Measurements from ENCODE around the gene OR2F1. TPM values are rescaled to one million over a fixed set of nuclear protein-coding genes. Genes with fewer than 3 reads are reported as not detected.
"Not testable (repeated sequence)": the region's sequence is repeated elsewhere in the genome, so short reads cannot be mapped to it uniquely, and the experiment has no call there.

The OR2F1 gene
- total RNA-seq, 1 experiment from 2014 or later = not detected

DNA sequence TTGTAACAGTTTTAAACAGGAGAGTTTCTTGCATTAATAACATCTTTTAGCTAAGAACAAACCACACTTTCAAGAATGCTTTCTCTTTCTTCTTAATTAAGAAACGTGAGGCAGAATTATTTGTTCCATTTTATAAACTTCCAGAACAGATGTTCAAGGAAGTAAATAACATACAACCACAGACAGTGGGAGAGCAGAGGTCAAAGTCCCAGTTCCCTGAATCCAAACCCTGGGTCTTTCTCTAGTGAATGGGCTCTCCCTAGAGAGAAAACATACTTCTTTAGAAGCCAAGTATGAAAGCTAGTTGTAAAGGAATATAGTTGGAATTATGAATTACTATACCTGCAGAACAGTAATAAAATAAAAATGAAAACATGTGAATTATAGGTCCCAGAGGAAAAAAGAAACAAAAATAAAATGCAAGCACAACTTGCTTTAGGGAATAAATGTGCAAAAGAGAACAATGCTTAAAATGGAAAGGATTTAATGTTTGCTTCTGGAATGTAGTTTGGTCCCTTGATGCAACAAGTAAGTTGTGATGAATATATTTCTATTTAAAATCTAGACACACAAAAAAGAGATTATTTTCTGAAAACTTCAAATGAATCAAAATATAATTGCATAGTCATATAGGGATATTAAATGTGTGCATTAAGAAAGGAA lies 51.5 kb downstream of the OR2F1 start:
- DNase-seq (ENCODE audit: low spot score) = no peak

DNA sequence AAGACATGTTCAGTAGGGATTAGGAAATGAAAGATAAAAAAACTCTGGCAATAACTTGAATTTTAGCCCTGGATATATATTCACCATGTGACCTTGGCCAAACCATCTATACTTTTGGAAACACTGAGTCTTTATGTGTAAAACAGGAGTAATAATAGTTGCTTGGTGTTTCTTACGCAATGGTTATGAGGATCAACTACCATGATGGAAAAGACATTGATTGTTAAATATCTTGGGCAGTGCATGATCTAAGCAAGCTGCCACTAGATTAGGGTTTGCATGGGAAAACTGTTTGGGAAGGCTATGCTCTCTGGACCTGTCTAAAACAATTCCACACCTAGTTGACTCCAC lies 52.0 kb downstream of the OR2F1 start:
- DNase-seq (ENCODE audit: low spot score) = no peak

DNA sequence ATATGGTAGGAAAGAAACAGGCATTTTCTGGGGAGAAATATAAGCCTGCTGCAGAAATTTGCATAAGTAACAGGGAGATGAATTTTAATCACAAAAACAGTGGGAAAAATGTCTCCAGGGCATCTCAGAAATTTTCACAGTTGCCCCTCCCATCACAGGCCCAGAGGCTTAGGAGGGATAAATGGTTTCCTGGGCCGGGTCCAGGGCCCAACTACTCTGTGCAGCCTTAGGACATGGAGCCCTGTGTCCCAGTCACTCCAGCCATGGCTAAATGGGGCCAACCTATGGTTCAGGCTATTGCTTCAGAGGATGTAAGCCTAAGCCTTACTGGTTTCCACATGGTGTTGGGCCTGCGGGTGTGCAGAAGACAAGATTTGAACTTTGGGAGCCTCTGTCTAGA lies 54.7 kb downstream of the OR2F1 start:
- DNase-seq (ENCODE audit: low spot score) = no peak

DNA sequence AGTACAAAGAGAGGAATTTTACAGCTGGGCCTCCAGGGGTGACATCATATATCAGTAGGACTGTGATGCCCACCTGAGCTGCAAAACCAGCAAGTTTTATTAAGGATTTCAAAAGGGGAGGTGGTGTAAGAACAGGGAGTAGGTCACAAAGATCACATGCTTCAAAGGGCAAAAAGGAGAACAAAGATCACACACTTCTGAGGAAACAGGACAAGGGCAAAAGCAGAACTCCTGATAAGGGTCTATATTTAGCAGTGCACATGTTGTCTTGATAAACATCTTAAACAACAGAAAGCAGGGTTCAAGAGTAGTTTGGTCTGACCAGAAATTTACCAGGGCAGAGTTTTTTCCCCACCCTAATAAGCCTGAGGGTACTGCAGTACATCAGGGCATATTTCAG lies 55.4 kb downstream of the OR2F1 start:
- not testable (repeated sequence) for DNase-seq (ENCODE audit: low spot score)

DNA sequence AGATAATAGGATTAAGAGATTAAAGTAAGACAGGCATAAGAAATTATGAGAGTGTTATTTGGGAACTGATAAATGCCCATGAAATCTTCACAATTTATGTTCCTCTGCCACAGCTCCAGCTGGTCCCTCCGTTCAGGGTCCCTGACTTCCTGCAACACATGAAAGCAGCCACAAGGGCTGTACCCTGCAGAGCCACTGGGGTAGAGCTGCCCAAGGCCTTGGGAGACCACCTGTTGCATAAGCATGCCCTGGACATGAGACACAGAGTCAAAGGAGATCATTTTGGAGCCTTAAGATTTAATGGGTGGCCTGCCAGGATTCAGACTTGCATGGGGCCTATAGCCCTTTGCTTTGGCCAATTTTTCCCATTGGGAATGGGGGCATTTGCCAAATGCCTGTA lies 56.2 kb downstream of the OR2F1 start:
- DNase-seq (ENCODE audit: low spot score) = not testable (repeated sequence)

DNA sequence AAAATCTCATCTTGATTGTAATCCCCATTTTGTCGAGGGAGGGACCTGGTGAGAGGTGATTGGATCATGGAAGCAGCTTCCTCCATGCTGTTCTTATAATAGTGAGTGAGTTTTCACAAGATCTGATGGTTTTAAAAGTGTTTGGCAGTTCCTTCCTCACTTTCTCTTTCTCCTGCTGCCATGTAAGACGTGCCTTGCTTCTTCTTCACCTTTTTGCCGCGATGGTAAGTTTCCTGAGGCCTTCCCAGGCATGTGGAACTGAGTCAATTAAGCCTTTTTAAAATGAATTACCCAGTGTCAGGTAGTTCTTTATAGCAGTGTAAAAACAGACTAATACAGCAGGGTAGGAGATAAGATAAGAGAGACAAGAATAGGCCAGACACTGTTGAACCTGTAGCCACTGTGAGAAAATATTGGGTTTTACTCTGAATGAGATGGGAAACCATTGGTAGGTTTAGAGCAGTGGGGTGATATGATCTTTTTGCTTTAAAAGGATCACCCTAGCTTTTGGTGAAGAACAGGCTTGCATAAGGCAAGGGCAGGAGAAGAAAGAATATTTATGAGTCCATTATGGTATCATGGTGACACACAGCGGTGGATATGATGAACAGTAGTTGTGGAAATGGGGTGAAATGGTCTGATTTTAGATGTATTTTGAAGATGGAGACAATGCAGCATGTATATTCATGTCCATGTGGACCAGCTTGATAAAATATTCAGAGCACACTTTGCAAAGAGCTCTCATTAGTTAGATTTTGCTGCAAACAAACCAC lies 57.0 kb downstream of the OR2F1 start:
- DNase-seq (ENCODE audit: low spot score) = no peak

Other genes starting within 250 kb of the OR2F1 start
- not detected in 2 replicates for gene CTAGE6, start 197.1 kb upstream of the OR2F1 start, total RNA-seq (2014; rRNA removed; shearing (Covaris generic))
- gene TCAF1, start 52.7 kb upstream of the OR2F1 start, total RNA-seq (2014; rRNA removed; shearing (Covaris generic)) = 37.6 and 58.3 TPM in 2 replicates
- gene OR2F2, start 19.6 kb upstream of the OR2F1 start, total RNA-seq (2014; rRNA removed; shearing (Covaris generic)) = not detected in 2 replicates
- not detected in 2 replicates for gene OR6B1, start 45.5 kb downstream of the OR2F1 start, total RNA-seq (2014; rRNA removed; shearing (Covaris generic))
- not detected in 2 replicates for gene OR2A5, start 94.1 kb downstream of the OR2F1 start, total RNA-seq (2014; rRNA removed; shearing (Covaris generic))
- gene OR2A25, start 115.0 kb downstream of the OR2F1 start, total RNA-seq (2014; rRNA removed; shearing (Covaris generic)) = not detected in 2 replicates
- gene OR2A12, start 131.4 kb downstream of the OR2F1 start, total RNA-seq (2014; rRNA removed; shearing (Covaris generic)) = not detected in 2 replicates
- gene OR2A2, start 154.7 kb downstream of the OR2F1 start, total RNA-seq (2014; rRNA removed; shearing (Covaris generic)) = not detected in 2 replicates
- gene OR2A14, start 168.3 kb downstream of the OR2F1 start, total RNA-seq (2014; rRNA removed; shearing (Covaris generic)) = not detected in 2 replicates
- 0.15 and 0.16 TPM in 2 replicates for gene CTAGE4, start 228.6 kb downstream of the OR2F1 start, total RNA-seq (2014; rRNA removed; shearing (Covaris generic))
- 0.43 and 0.93 TPM in 2 replicates for gene ARHGEF35, start 241.0 kb downstream of the OR2F1 start, total RNA-seq (2014; rRNA removed; shearing (Covaris generic))